HepG2 (cell line): ENCODE measurements around the gene ZNF331. TPM values are rescaled to one million over a fixed set of nuclear protein-coding genes. Genes with fewer than 3 reads are reported as not detected.

Experiments
- BATF2 ChIP-seq: sonication (generic); formaldehyde crosslinking; IDR thresholded peaks from 2 replicates; pipeline ENCODE4 v1.8.0; 2022; ENCODE audit warnings: mild to moderate bottlenecking, missing genetic modification reagents, moderate library complexity
- BCL6 ChIP-seq: IDR thresholded peaks from 2 replicates; pipeline ENCODE4 v1.6.1; 2016; ENCODE audit warnings: missing genetic modification reagents, missing compliant biosample characterization
- CEBPB ChIP-seq: IDR thresholded peaks from 2 replicates; pipeline ENCODE4 v1.6.1; 2011; ENCODE audit warnings: low read depth, low read length, improper control_type of control experiment, borderline replicate concordance
- CEBPG ChIP-seq: IDR thresholded peaks from 2 replicates; pipeline ENCODE4 v1.6.1; 2016
- E2F1 ChIP-seq: sonication (generic); formaldehyde crosslinking; IDR thresholded peaks from 2 replicates; pipeline ENCODE4 v1.5.0; 2020; ENCODE audit warnings: missing genetic modification reagents
- ELF3 ChIP-seq: IDR thresholded peaks from 2 replicates; pipeline ENCODE4 v1.6.1; 2016; ENCODE audit warnings: missing genetic modification reagents, missing compliant biosample characterization
- ETV5 ChIP-seq: IDR thresholded peaks from 2 replicates; pipeline ENCODE4 v1.6.1; 2018; ENCODE audit warnings: missing biosample characterization, missing genetic modification reagents, inconsistent platforms, borderline replicate concordance
- GABPA ChIP-seq, 2 experiments: IDR thresholded peaks; 2 replicates each; pipeline ENCODE4 v1.6.1; 2011 to 2016; ENCODE audit warnings: low read depth in 2 of 2, low read length in 1 of 2, missing biosample characterization in 1 of 2, missing genetic modification characterization in 1 of 2
- GATAD2A ChIP-seq: IDR thresholded peaks from 2 replicates; pipeline ENCODE4 v1.6.1; 2016
- KDM5A ChIP-seq: fragments of 200-600 bp; sonication (generic); IDR thresholded peaks from 2 replicates; pipeline ENCODE4 v1.7.0; 2018; ENCODE audit warnings: antibody characterized with exemption, mild to moderate bottlenecking, low read length, borderline replicate concordance
- KLF12 ChIP-seq: sonication (generic); formaldehyde crosslinking; IDR thresholded peaks from 2 replicates; pipeline ENCODE4 v1.4.0; 2020; ENCODE audit warnings: missing genetic modification reagents, borderline replicate concordance
- NFRKB ChIP-seq: fragments of 450-650 bp; IDR thresholded peaks from 2 replicates; pipeline ENCODE4 v1.6.1; 2017
- NR3C1 ChIP-seq: sonication (generic); formaldehyde crosslinking; IDR thresholded peaks from 2 replicates; pipeline ENCODE4 v1.4.0; 2020; ENCODE audit warnings: missing genetic modification reagents
- PATZ1 ChIP-seq: sonication (generic); formaldehyde crosslinking; IDR thresholded peaks from 2 replicates; pipeline ENCODE4 v1.4.0; 2020; ENCODE audit warnings: missing genetic modification reagents
- PBX3 ChIP-seq: sonication (generic); formaldehyde crosslinking; IDR thresholded peaks from 2 replicates; pipeline ENCODE4 v1.8.1; 2023; ENCODE audit warnings: missing genetic modification reagents, inconsistent platforms, borderline replicate concordance
- SMAD3 ChIP-seq: sonication (generic); formaldehyde crosslinking; IDR thresholded peaks from 2 replicates; pipeline ENCODE4 v1.4.0; 2020; ENCODE audit warnings: missing genetic modification reagents
- SYNCRIP ChIP-seq: fragments of 200-400 bp; formaldehyde crosslinking; IDR thresholded peaks from 2 replicates; pipeline ENCODE4 v1.6.1; 2018; ENCODE audit warnings: mild to moderate bottlenecking, low read depth, low read length; ENCODE audit not compliant: insufficient read depth
- TEAD3 ChIP-seq: optimal IDR thresholded peaks from 2 replicates; pipeline ENCODE3; 2016; ENCODE audit warnings: borderline replicate concordance
- TMF1 ChIP-seq: sonication (generic); formaldehyde crosslinking; IDR thresholded peaks from 2 replicates; pipeline ENCODE4 v1.8.1; 2022; ENCODE audit warnings: low read depth, missing genetic modification reagents
- ZNF281 ChIP-seq: sonication (generic); formaldehyde crosslinking; IDR thresholded peaks from 2 replicates; pipeline ENCODE4 v1.4.0; 2020; ENCODE audit warnings: missing genetic modification reagents, borderline replicate concordance
- ZNF672 ChIP-seq: sonication (generic); formaldehyde crosslinking; IDR thresholded peaks from 2 replicates; pipeline ENCODE4 v1.8.1; 2022; ENCODE audit warnings: missing genetic modification reagents
- ZNF788 ChIP-seq: sonication (generic); formaldehyde crosslinking; IDR thresholded peaks from 2 replicates; pipeline ENCODE4 v1.5.0; 2020; ENCODE audit warnings: mild to moderate bottlenecking, missing genetic modification reagents, borderline replicate concordance
- ZSCAN22 ChIP-seq: sonication (generic); formaldehyde crosslinking; IDR thresholded peaks from 2 replicates; pipeline ENCODE4 v1.4.0; 2020; ENCODE audit warnings: mild to moderate bottlenecking, missing genetic modification reagents
- polyA plus RNA-seq, 8 experiments: library from polyadenylated mRNA; depleted of rRNA in 3 of 8; stranded (reverse) in 7 of 8; unstranded in 1 of 8; fragments of >200 nt; fragmentation: Illumina TruSeq in 4 of 8; extraction: Trizol in 4 of 8; gene quantifications; 2 replicates each; pipeline versions ENCODE4 v1.2.1 to v1.2.3, GENCODE V29; 2011 to 2016; ENCODE audit warnings: low read depth in 4 of 8, missing spikeins in 1 of 8, mixed read lengths in 1 of 8; ENCODE audit not compliant: insufficient read depth in 1 of 8
- total RNA-seq, 5 experiments: library from RNA; depleted of rRNA; stranded (reverse); fragments of >200 nt; fragmentation: Illumina TruSeq; extraction: Trizol; gene quantifications; 2 replicates each; pipeline ENCODE4 v1.2.3, GENCODE V29; 2016; ENCODE audit warnings: low read depth in 1 of 5

The ZNF331 gene
- total and polyA plus RNA-seq, 2 of the 13 experiments (the other 11 are each of a cell fraction or from before 2014, with no cell fraction given) = 8.2 to 13.3 TPM

GRCh38 chr19:53621885-53622740 lies 84.2 kb downstream of the ZNF331 start (continued):
- TF ChIP-seq BATF2 (CRISPR knock-in tag) = no peak
- no peak for TF ChIP-seq TMF1 (CRISPR knock-in tag)
- TF ChIP-seq KLF12 = no peak
- TF ChIP-seq PATZ1 (CRISPR knock-in tag) = no peak
- no peak for TF ChIP-seq SMAD3 (CRISPR knock-in tag)
- peak; percentile 53 for TF ChIP-seq GATAD2A (CRISPR knock-in tag)
- peak; percentile 83; the same call in 1 of the 2 replicates for TF ChIP-seq ETV5 (CRISPR knock-in tag)
- TF ChIP-seq NR3C1 (CRISPR knock-in tag) = no peak
- no peak for TF ChIP-seq ZNF788
- TF ChIP-seq GABPA (IDR thresholded peaks at IDR 0.05; ENCODE audit: low read depth, low read length) = no peak
- TF ChIP-seq GABPA (CRISPR knock-in tag; IDR thresholded peaks at IDR 0.05; ENCODE audit: low read depth) = peak; percentile 65
- TF ChIP-seq SYNCRIP = no peak
- TF ChIP-seq ZSCAN22 (CRISPR knock-in tag) = no peak
- TF ChIP-seq BCL6 (CRISPR knock-in tag) = no peak
- no peak for TF ChIP-seq PBX3
- no peak for TF ChIP-seq ELF3 (CRISPR knock-in tag)
- peak; percentile 93 for TF ChIP-seq CEBPG (CRISPR knock-in tag)
- TF ChIP-seq CEBPB = peak; percentile 88
- TF ChIP-seq TEAD3 (CRISPR knock-in tag) = peak; percentile 48
- no peak for TF ChIP-seq ZNF281 (CRISPR knock-in tag)
- TF ChIP-seq ZNF672 (CRISPR knock-in tag) = no peak
- no peak for TF ChIP-seq E2F1 (CRISPR knock-in tag)
- TF ChIP-seq NFRKB = no peak
- no peak for TF ChIP-seq KDM5A
